ENCODE data around the gene PITPNC1. TPM values are rescaled to one million over a fixed set of nuclear protein-coding genes. Genes with fewer than 3 reads are reported as not detected.

PITPNC1 gene
- total and polyA plus RNA-seq, 2 donors (not counting 1 experiment from before 2014, with no cell fraction given) = 5.8 to 7.1 TPM

DNA sequence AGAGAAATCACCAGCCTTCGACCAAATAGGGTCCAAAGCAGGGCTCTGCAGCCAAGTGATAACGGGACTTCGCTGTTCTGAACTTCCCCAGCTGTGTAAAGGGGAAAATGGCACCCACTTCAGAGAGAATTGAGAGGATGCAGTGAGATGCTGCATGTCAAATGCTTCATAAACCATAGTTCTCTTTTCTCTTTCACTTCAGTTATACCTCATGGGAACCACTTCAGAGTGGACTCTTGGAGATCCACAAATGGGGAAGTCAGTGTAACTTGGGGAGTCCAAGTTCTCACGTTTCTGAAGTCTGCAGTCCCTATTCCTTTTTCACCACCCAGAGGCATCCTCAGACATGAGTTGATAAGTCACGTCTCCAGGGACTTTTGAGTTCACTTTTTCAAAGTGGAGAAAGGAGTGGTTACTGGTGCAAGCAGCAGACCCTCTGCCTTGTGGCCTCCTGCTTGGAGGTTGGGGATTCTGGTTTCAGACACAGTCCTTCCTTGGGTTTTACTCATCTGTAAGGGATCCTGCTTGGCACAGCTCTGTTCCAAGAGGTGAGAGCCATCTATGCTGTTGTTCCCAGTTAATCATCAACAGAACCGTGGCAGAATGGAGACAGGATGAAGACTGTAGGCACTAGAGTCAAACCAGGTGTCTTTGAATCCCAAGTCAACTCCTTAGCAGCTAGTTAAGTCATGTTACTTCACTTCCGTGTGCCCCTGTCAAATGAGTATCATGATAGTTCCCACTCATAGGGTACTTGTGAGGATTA lies 217.2 kb downstream of the PITPNC1 start:
- Histone ChIP-seq H3K4me2 (ENCODE audit: extremely low read depth, insufficient read depth, low read length) (no peak overlapping the region), H4K20me1 (ENCODE audit: control insufficient read depth, extremely low read depth, insufficient read depth, low read length) (no peaks in the 10 kb centered on the region), H3K9ac (ENCODE audit: insufficient read depth, low read length) (no peak overlapping the region), H3K36me3 (ENCODE audit: control insufficient read depth, insufficient read depth, low read length) (no peaks in the 10 kb centered on the region), H2AFZ (ENCODE audit: low read length) (no peak overlapping the region), H3K9me3 (ENCODE audit: control insufficient read depth, insufficient read depth, low read depth, low read length) (no peaks in the 10 kb centered on the region), H3K4me3 (replicated peaks in 1 of 4; ENCODE audit: control extremely low read depth in 1 of 4, insufficient read depth in 1 of 4, low read depth in 3 of 4, low read length in 4 of 4) (no peak overlapping the region), H3K4me1 (ENCODE audit: control insufficient read depth, extremely low read depth, insufficient read depth, low read length) (no peaks in the 10 kb centered on the region), H3K79me2 (ENCODE audit: control insufficient read depth, insufficient read depth, low read length) (no peaks in the 10 kb centered on the region), H3K27me3 (ENCODE audit: control insufficient read depth, insufficient read depth, low read length) (no peaks in the 10 kb centered on the region), H3K27ac (ENCODE audit: insufficient read depth, low read length) (no peak overlapping the region)
- no peak for DNase-seq (ENCODE audit: low read depth in 2 of 2)
- TF ChIP-seq EZH2 (IDR thresholded peaks at IDR 0.05; ENCODE audit: low read length, missing control alignments) = no peak
- TF ChIP-seq, protein P1, sequence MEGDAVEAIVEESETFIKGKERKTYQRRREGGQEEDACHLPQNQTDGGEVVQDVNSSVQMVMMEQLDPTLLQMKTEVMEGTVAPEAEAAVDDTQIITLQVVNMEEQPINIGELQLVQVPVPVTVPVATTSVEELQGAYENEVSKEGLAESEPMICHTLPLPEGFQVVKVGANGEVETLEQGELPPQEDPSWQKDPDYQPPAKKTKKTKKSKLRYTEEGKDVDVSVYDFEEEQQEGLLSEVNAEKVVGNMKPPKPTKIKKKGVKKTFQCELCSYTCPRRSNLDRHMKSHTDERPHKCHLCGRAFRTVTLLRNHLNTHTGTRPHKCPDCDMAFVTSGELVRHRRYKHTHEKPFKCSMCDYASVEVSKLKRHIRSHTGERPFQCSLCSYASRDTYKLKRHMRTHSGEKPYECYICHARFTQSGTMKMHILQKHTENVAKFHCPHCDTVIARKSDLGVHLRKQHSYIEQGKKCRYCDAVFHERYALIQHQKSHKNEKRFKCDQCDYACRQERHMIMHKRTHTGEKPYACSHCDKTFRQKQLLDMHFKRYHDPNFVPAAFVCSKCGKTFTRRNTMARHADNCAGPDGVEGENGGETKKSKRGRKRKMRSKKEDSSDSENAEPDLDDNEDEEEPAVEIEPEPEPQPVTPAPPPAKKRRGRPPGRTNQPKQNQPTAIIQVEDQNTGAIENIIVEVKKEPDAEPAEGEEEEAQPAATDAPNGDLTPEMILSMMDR (conservative IDR thresholded peaks at IDR 0.05 in 1 of 2, IDR thresholded peaks at IDR 0.05 in 1 of 2; ENCODE audit: low read depth in 1 of 2, low read length in 2 of 2) = no peak

DNA sequence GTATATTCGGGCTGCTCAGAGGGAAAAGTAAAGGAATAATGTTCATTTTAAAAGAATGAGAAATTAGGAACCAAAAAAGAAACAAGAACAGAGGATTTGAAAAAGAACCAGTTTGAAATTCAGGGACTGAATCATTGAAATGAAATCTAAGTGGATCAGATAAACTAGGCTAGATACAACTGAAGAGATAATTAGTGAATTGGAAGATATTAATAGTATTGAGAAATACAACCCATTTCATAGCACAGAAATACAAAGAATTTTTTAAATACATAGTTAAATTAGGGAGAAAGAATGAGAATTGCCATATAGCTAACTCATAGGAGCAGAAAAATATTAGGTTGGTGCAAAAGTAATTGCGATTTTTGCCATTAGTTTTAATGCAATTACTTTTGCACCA lies 223.3 kb downstream of the PITPNC1 start:
- no peaks in the 10 kb centered on the region for H3K36me3 ChIP-seq (ENCODE audit: control insufficient read depth, insufficient read depth, low read length)
- H3K4me1 ChIP-seq (ENCODE audit: control insufficient read depth, extremely low read depth, insufficient read depth, low read length) = no peaks in the 10 kb centered on the region
- no peaks in the 10 kb centered on the region for H4K20me1 ChIP-seq (ENCODE audit: control insufficient read depth, extremely low read depth, insufficient read depth, low read length)
- H3K27ac ChIP-seq (ENCODE audit: insufficient read depth, low read length) = no peak overlapping the region
- no peaks in the 10 kb centered on the region for H3K9me3 ChIP-seq (ENCODE audit: control insufficient read depth, insufficient read depth, low read depth, low read length)
- H3K4me2 ChIP-seq (ENCODE audit: extremely low read depth, insufficient read depth, low read length) = no peak overlapping the region
- no peak overlapping the region for H2AFZ ChIP-seq (ENCODE audit: low read length)
- H3K27me3 ChIP-seq (ENCODE audit: control insufficient read depth, insufficient read depth, low read length) = no peaks in the 10 kb centered on the region
- no peak for TF ChIP-seq EZH2 (IDR thresholded peaks at IDR 0.05; ENCODE audit: low read length, missing control alignments)
- TF ChIP-seq, protein P1 (conservative IDR thresholded peaks at IDR 0.05 in 1 of 2, IDR thresholded peaks at IDR 0.05 in 1 of 2; ENCODE audit: low read depth in 1 of 2, low read length in 2 of 2) = no peak
- no peaks in the 10 kb centered on the region for H3K79me2 ChIP-seq (ENCODE audit: control insufficient read depth, insufficient read depth, low read length)
- H3K4me3 ChIP-seq (replicated peaks in 1 of 4; ENCODE audit: control extremely low read depth in 1 of 4, insufficient read depth in 1 of 4, low read depth in 3 of 4, low read length in 4 of 4) = no peak overlapping the region
- no peak overlapping the region for H3K9ac ChIP-seq (ENCODE audit: insufficient read depth, low read length)
- no peak for DNase-seq (ENCODE audit: low read depth in 2 of 2)

DNA sequence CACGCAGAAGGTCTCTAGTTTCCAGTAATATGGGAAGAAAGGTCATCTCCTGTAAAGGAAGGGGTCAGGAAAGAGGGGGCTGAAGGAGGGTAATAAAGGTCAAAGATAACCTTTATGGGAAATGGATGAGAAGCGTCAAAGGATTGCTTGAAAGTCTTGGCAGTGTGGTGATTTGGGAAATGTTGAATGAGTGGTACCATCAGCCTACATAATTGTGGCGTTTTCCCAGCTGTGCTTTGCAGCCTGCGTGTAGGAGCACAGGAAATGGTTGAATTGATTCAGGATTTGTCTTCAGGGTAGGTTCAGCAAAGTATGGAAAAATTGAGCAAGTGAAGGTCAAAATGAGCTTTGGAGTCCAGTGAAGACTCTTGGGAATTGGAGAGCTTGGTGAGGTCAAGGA lies 224.8 kb downstream of the PITPNC1 start:
- no peaks in the 10 kb centered on the region for H3K36me3 ChIP-seq (ENCODE audit: control insufficient read depth, insufficient read depth, low read length)
- no peak overlapping the region for H2AFZ ChIP-seq (ENCODE audit: low read length)
- H3K4me1 ChIP-seq (ENCODE audit: control insufficient read depth, extremely low read depth, insufficient read depth, low read length) = no peaks in the 10 kb centered on the region
- H3K9ac ChIP-seq (ENCODE audit: insufficient read depth, low read length) = no peak overlapping the region
- H3K4me2 ChIP-seq (ENCODE audit: extremely low read depth, insufficient read depth, low read length) = no peak overlapping the region
- no peaks in the 10 kb centered on the region for H4K20me1 ChIP-seq (ENCODE audit: control insufficient read depth, extremely low read depth, insufficient read depth, low read length)
- H3K27ac ChIP-seq (ENCODE audit: insufficient read depth, low read length) = no peak overlapping the region
- H3K27me3 ChIP-seq (ENCODE audit: control insufficient read depth, insufficient read depth, low read length) = no peaks in the 10 kb centered on the region
- H3K79me2 ChIP-seq (ENCODE audit: control insufficient read depth, insufficient read depth, low read length) = no peaks in the 10 kb centered on the region
- no peaks in the 10 kb centered on the region for H3K9me3 ChIP-seq (ENCODE audit: control insufficient read depth, insufficient read depth, low read depth, low read length)
- H3K4me3 ChIP-seq (replicated peaks in 1 of 4; ENCODE audit: control extremely low read depth in 1 of 4, insufficient read depth in 1 of 4, low read depth in 3 of 4, low read length in 4 of 4) = no peak overlapping the region
- DNase-seq (ENCODE audit: low read depth in 2 of 2) = no peak
- TF ChIP-seq, protein P1 (conservative IDR thresholded peaks at IDR 0.05 in 1 of 2, IDR thresholded peaks at IDR 0.05 in 1 of 2; ENCODE audit: low read depth in 1 of 2, low read length in 2 of 2) = no peak
- TF ChIP-seq EZH2 (IDR thresholded peaks at IDR 0.05; ENCODE audit: low read length, missing control alignments) = no peak

Measured in fibroblast of lung (primary cell).